ENCODE data around the gene SEM1.
"Not testable (repeated sequence)": the region's sequence is repeated elsewhere in the genome, so short reads cannot be mapped to it uniquely, and the experiment has no call there.

DNA sequence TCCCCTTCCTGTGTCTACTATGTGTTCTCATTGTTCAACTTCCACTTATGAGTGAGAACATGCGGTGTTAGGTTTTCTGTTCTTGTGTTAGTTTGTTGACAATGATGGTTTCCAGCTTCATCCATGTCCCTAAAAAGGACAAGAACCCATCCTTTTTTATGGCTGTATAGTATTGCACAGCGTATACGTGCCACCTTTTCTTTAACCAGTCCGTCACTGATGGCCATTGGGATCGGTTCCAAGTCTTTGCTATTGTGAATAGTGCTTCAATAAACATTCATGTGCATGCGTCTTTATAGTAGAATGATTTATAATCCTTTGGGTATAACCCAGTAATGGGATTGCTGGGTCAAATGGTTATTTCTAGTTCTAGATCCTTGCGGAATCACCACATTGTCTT is 11.2 kb downstream of the SEM1 start:
- TF ChIP-seq, protein P1, sequence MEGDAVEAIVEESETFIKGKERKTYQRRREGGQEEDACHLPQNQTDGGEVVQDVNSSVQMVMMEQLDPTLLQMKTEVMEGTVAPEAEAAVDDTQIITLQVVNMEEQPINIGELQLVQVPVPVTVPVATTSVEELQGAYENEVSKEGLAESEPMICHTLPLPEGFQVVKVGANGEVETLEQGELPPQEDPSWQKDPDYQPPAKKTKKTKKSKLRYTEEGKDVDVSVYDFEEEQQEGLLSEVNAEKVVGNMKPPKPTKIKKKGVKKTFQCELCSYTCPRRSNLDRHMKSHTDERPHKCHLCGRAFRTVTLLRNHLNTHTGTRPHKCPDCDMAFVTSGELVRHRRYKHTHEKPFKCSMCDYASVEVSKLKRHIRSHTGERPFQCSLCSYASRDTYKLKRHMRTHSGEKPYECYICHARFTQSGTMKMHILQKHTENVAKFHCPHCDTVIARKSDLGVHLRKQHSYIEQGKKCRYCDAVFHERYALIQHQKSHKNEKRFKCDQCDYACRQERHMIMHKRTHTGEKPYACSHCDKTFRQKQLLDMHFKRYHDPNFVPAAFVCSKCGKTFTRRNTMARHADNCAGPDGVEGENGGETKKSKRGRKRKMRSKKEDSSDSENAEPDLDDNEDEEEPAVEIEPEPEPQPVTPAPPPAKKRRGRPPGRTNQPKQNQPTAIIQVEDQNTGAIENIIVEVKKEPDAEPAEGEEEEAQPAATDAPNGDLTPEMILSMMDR (IDR thresholded peaks at IDR 0.05; ENCODE audit: insufficient read depth, low read depth, low read length) = not testable (repeated sequence)
- not testable (repeated sequence) for TF ChIP-seq EZH2 (IDR thresholded peaks at IDR 0.05; ENCODE audit: insufficient read depth, low read length)
